ENCODE measurements around the gene TBL1XR1. TPM values are rescaled to one million over a fixed set of nuclear protein-coding genes. Genes with fewer than 3 reads are reported as not detected.

The TBL1XR1 gene
- total RNA-seq, 1 experiment from 2014 or later, result 180 TPM

DNA sequence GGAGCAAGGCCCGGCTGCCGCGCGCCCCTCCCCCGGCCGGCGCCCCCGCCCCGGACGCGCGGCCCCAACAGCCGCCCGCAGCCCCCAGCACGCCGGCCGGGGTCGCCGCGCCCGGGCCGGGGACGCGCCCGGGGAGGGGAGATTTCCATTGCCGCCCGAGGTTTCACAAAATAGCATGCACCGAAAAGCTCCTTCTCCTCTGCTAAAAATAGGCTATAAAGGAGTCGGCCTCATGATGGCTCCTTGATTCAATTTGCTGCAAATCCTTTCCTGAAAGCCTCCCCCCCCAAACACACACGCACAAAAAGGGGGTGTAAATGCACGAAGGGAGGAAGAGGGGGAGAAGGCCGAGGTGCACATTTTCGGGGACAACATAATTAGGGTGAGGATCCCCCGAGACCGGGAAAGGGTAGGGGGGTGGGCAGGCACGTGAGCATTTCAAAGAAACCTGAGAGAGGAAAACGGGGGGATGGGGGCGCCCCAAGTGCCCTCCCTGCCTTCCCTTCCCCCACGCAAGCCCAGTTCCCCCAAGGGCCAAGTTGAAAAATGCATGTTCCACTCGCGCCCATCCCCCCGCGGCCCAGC lies 734 bp downstream of the TBL1XR1 start:
- Histone ChIP-seq H3K27ac (ENCODE audit: low read depth, low read length) (peak overlapping the region; percentile 86), H3K36me3 (ENCODE audit: control insufficient read depth in 1 of 2, insufficient read depth in 2 of 2, low read length in 2 of 2) (no peaks in the 10 kb centered on the region), H3K9ac (ENCODE audit: low read length) (peak overlapping the region; percentile 99), H3K9me3 (ENCODE audit: control insufficient read depth in 1 of 2, insufficient read depth in 1 of 2, low read depth in 1 of 2, low read length in 2 of 2) (no peaks in the 10 kb centered on the region), H3K4me2 (ENCODE audit: low read length) (peak overlapping the region; percentile 96), H3K9me2 (ENCODE audit: insufficient read depth) (no peaks in the 10 kb centered on the region), H3K4me3 (replicated peaks in 1 of 2; ENCODE audit: low read depth in 1 of 2, low read length in 2 of 2) (peak overlapping the region; percentile 87 to 95), H2AFZ (ENCODE audit: low read depth, low read length, poor library complexity, severe bottlenecking) (no peak overlapping the region), H4K20me1 (ENCODE audit: insufficient read depth) (no peaks in the 10 kb centered on the region), H3K27me3 (ENCODE audit: insufficient read depth, low read length) (no peaks in the 10 kb centered on the region), H3K4me1 (ENCODE audit: control insufficient read depth in 1 of 2, insufficient read depth in 2 of 2, low read length in 2 of 2) (peaks cover 25 to 42% of the 10 kb centered on the region in 2 experiments), H3K79me2 (ENCODE audit: insufficient read depth, low read length) (peaks cover 53% of the 10 kb centered on the region)
- TF ChIP-seq EZH2 (IDR thresholded peaks at IDR 0.05) (no peak), ZFX (IDR thresholded peaks at IDR 0.05) (peak; percentile 62), EZH2phosphoT487 (IDR thresholded peaks at IDR 0.05; ENCODE audit: borderline replicate concordance) (no peak), ZNF274 (IDR thresholded peaks at IDR 0.05; ENCODE audit: low read depth, low read length) (no peak)
- TF ChIP-seq, protein P1, sequence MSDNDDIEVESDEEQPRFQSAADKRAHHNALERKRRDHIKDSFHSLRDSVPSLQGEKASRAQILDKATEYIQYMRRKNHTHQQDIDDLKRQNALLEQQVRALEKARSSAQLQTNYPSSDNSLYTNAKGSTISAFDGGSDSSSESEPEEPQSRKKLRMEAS (IDR thresholded peaks at IDR 0.05), result no peak
- POLR2A ChIA-PET, result interaction anchor here (1.2 to 2.9 kb wide), 2 partner anchors 161 to 164 kb away, joined by 3 to 10 read pairs; no protein-coding TSS in a partner anchor
- no peak; the same call in 1 of the 2 replicates for ATAC-seq
- no peak for DNase-seq (ENCODE audit: low read depth, low spot score)
- no TSS peak for BruUV-seq (replicated peaks)
- RAD21 ChIA-PET (ENCODE audit: low non-redundant PET in 1 of 2, low total read pairs in 2 of 2, uncharacterized antibody in 2 of 2, unreplicated experiment in 2 of 2), result interaction anchor here (1.1 kb wide), 2 partner anchors 161 to 163 kb away, joined by 3 to 8 read pairs; no protein-coding TSS in a partner anchor
- CTCF ChIA-PET, result no interaction called here
- intact Hi-C loops (cut with micrococcal nuclease), result loop anchor here (5.0 to 10.0 kb wide), 3 partner anchors 144 to 581 kb away; no protein-coding TSS in a partner anchor

DNA sequence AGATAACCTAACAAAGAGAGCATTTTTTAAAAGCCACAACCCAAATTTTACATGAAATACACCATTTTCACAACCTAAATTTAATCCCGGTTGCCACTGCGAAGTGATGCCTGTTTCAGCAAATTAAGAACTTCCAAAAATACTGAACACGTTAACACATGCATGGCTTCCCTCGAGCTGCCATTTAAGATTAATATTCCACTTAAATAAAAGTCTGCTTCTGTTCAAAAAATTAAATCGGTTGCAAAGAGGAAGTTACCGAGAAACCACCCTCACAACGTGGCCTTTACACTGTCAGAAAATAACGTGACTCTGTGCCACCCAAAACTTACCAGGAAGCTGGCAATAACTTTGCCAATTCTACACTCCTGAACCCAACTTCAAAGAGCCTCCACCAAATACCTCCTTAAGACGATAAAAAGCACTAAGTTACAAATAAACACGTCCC lies 1.2 kb downstream of the TBL1XR1 start:
- peaks cover 58% of the 10 kb centered on the region for H3K79me2 ChIP-seq (ENCODE audit: insufficient read depth, low read length)
- H3K27me3 ChIP-seq (ENCODE audit: insufficient read depth, low read length), result no peaks in the 10 kb centered on the region
- H3K9me3 ChIP-seq (ENCODE audit: control insufficient read depth in 1 of 2, insufficient read depth in 1 of 2, low read depth in 1 of 2, low read length in 2 of 2), result no peaks in the 10 kb centered on the region
- peaks cover 5% of the 10 kb centered on the region; the same call in 1 of the 2 replicates for H4K20me1 ChIP-seq (ENCODE audit: insufficient read depth)
- RAD21 ChIA-PET (ENCODE audit: low non-redundant PET in 1 of 2, low total read pairs in 2 of 2, uncharacterized antibody in 2 of 2, unreplicated experiment in 2 of 2), result no interaction called here
- CTCF ChIA-PET, result no interaction called here
- no TSS peak for BruUV-seq (replicated peaks)
- intact Hi-C loops (cut with micrococcal nuclease), result loop anchor here (5.0 to 10.0 kb wide), 3 partner anchors 144 to 581 kb away; no protein-coding TSS in a partner anchor
- H3K27ac ChIP-seq (ENCODE audit: low read depth, low read length), result peak overlapping the region; percentile 86
- H3K4me3 ChIP-seq (replicated peaks in 1 of 2; ENCODE audit: low read depth in 1 of 2, low read length in 2 of 2), result peak overlapping the region; percentile 87 to 95
- H3K4me2 ChIP-seq (ENCODE audit: low read length), result peak overlapping the region; percentile 96
- ATAC-seq, result no peak
- POLR2A ChIA-PET, result interaction anchor here (1.1 to 2.9 kb wide), 3 partner anchors 144 to 164 kb away, joined by 3 to 10 read pairs (median 3); no protein-coding TSS in a partner anchor
- no peaks in the 10 kb centered on the region for H3K9me2 ChIP-seq (ENCODE audit: insufficient read depth)
- DNase-seq (ENCODE audit: low read depth, low spot score), result no peak
- peaks cover 25 to 46% of the 10 kb centered on the region in 2 experiments for H3K4me1 ChIP-seq (ENCODE audit: control insufficient read depth in 1 of 2, insufficient read depth in 2 of 2, low read length in 2 of 2)
- no peak overlapping the region for H2AFZ ChIP-seq (ENCODE audit: low read depth, low read length, poor library complexity, severe bottlenecking)
- TF ChIP-seq, protein P2, sequence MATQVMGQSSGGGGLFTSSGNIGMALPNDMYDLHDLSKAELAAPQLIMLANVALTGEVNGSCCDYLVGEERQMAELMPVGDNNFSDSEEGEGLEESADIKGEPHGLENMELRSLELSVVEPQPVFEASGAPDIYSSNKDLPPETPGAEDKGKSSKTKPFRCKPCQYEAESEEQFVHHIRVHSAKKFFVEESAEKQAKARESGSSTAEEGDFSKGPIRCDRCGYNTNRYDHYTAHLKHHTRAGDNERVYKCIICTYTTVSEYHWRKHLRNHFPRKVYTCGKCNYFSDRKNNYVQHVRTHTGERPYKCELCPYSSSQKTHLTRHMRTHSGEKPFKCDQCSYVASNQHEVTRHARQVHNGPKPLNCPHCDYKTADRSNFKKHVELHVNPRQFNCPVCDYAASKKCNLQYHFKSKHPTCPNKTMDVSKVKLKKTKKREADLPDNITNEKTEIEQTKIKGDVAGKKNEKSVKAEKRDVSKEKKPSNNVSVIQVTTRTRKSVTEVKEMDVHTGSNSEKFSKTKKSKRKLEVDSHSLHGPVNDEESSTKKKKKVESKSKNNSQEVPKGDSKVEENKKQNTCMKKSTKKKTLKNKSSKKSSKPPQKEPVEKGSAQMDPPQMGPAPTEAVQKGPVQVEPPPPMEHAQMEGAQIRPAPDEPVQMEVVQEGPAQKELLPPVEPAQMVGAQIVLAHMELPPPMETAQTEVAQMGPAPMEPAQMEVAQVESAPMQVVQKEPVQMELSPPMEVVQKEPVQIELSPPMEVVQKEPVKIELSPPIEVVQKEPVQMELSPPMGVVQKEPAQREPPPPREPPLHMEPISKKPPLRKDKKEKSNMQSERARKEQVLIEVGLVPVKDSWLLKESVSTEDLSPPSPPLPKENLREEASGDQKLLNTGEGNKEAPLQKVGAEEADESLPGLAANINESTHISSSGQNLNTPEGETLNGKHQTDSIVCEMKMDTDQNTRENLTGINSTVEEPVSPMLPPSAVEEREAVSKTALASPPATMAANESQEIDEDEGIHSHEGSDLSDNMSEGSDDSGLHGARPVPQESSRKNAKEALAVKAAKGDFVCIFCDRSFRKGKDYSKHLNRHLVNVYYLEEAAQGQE (IDR thresholded peaks at IDR 0.05; ENCODE audit: low read depth), result no peak
- TF ChIP-seq, protein P3, sequence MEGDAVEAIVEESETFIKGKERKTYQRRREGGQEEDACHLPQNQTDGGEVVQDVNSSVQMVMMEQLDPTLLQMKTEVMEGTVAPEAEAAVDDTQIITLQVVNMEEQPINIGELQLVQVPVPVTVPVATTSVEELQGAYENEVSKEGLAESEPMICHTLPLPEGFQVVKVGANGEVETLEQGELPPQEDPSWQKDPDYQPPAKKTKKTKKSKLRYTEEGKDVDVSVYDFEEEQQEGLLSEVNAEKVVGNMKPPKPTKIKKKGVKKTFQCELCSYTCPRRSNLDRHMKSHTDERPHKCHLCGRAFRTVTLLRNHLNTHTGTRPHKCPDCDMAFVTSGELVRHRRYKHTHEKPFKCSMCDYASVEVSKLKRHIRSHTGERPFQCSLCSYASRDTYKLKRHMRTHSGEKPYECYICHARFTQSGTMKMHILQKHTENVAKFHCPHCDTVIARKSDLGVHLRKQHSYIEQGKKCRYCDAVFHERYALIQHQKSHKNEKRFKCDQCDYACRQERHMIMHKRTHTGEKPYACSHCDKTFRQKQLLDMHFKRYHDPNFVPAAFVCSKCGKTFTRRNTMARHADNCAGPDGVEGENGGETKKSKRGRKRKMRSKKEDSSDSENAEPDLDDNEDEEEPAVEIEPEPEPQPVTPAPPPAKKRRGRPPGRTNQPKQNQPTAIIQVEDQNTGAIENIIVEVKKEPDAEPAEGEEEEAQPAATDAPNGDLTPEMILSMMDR (IDR thresholded peaks at IDR 0.05 in 2 of 3, conservative IDR thresholded peaks at IDR 0.05 in 1 of 3; ENCODE audit: borderline replicate concordance in 1 of 3, insufficient read depth in 1 of 3, low read depth in 2 of 3, low read length in 2 of 3), result no peak
- no peak for TF ChIP-seq EZH2 (IDR thresholded peaks at IDR 0.05)
- no peak for TF ChIP-seq CEBPB (IDR thresholded peaks at IDR 0.05; ENCODE audit: low read depth)
- TF ChIP-seq ZNF274 (IDR thresholded peaks at IDR 0.05; ENCODE audit: low read depth, low read length), result no peak
- TF ChIP-seq SRF (IDR thresholded peaks at IDR 0.05; ENCODE audit: low read depth), result no peak
- no peak for TF ChIP-seq RAD21 (IDR thresholded peaks at IDR 0.05; ENCODE audit: low read depth)
- TF ChIP-seq TCF7L2 (IDR thresholded peaks at IDR 0.05; ENCODE audit: borderline replicate concordance, extremely low read depth, insufficient read depth, insufficient read length), result peak; percentile 36
- TF ChIP-seq, protein P1 (IDR thresholded peaks at IDR 0.05), result 0 out of 2 replicates have a peak, but pooled peaks have one; percentile 20
- H3K9ac ChIP-seq (ENCODE audit: low read length), result peak overlapping the region; percentile 99
- no peaks in the 10 kb centered on the region for H3K36me3 ChIP-seq (ENCODE audit: control insufficient read depth in 1 of 2, insufficient read depth in 2 of 2, low read length in 2 of 2)

Data from HCT116 (cell line).